ENCODE data around the gene TEAD2.

TEAD2 gene

GRCh38 chr19:49343123-49343522 is 19.1 kb downstream of the TEAD2 start:
- Histone ChIP-seq H3K79me2 (ENCODE audit: insufficient read depth, low read length) (no peaks in the 10 kb centered on the region), H3K36me3 (ENCODE audit: insufficient read depth, low read length) (no peaks in the 10 kb centered on the region), H3K27me3 (ENCODE audit: insufficient read depth, low read length, poor library complexity, severe bottlenecking) (no peaks in the 10 kb centered on the region), H3K9me3 (ENCODE audit: insufficient read depth, low read depth, low read length) (no peaks in the 10 kb centered on the region), H3K9ac (ENCODE audit: low read depth, low read length, poor library complexity, severe bottlenecking) (no peak overlapping the region), H3K9me2 (replicated peaks; ENCODE audit: low read depth, low read length) (no peaks in the 10 kb centered on the region), H3K4me1 (ENCODE audit: insufficient read depth, low read length, poor library complexity, severe bottlenecking) (peaks cover 17% of the 10 kb centered on the region), H2AFZ (ENCODE audit: low read length) (no peak overlapping the region), H4K20me1 (ENCODE audit: insufficient read depth, low read length, poor library complexity, severe bottlenecking) (no peaks in the 10 kb centered on the region), H3K4me2 (ENCODE audit: low read depth, low read length, poor library complexity, severe bottlenecking) (no peak overlapping the region), H3F3A (ENCODE audit: low read depth) (0 out of 2 replicates have a peak, but pooled peaks cover 5% of the 10 kb centered on the region), H3K4me3 (ENCODE audit: low read length, poor library complexity, severe bottlenecking) (no peak overlapping the region)
- TF ChIP-seq EZH2phosphoT487 (IDR thresholded peaks at IDR 0.05; ENCODE audit: borderline replicate concordance), result no peak
- TF ChIP-seq, protein P1, sequence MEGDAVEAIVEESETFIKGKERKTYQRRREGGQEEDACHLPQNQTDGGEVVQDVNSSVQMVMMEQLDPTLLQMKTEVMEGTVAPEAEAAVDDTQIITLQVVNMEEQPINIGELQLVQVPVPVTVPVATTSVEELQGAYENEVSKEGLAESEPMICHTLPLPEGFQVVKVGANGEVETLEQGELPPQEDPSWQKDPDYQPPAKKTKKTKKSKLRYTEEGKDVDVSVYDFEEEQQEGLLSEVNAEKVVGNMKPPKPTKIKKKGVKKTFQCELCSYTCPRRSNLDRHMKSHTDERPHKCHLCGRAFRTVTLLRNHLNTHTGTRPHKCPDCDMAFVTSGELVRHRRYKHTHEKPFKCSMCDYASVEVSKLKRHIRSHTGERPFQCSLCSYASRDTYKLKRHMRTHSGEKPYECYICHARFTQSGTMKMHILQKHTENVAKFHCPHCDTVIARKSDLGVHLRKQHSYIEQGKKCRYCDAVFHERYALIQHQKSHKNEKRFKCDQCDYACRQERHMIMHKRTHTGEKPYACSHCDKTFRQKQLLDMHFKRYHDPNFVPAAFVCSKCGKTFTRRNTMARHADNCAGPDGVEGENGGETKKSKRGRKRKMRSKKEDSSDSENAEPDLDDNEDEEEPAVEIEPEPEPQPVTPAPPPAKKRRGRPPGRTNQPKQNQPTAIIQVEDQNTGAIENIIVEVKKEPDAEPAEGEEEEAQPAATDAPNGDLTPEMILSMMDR (conservative IDR thresholded peaks at IDR 0.05; ENCODE audit: low read length), result no peak

DNA sequence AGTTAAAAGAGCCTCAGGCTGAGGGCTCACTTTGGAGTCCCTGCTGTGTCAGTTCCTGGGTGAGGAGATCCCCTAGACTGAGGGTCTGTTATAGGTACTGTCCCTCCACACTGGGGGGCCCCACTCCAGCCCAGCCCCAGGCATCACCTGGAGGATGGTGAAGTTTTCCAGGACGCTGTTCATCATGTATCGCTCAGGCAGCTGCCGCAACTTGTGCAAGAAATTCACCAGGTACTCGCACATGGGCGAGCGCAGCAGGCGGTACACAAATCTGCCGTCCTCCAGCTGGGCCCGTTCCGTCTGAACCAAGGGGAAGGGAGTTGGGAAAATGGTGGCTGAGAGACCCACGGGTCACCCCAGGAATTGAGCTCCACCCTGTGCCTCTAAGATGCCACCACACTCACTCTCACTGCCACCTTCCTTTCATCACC is 19.9 kb downstream of the TEAD2 start:
- no peak overlapping the region for H3K4me2 ChIP-seq (ENCODE audit: low read depth, low read length, poor library complexity, severe bottlenecking)
- H4K20me1 ChIP-seq (ENCODE audit: insufficient read depth, low read length, poor library complexity, severe bottlenecking), result no peaks in the 10 kb centered on the region
- no peak for TF ChIP-seq EZH2phosphoT487 (IDR thresholded peaks at IDR 0.05; ENCODE audit: borderline replicate concordance)
- TF ChIP-seq, protein P1 (conservative IDR thresholded peaks at IDR 0.05; ENCODE audit: low read length), result no peak
- no peaks in the 10 kb centered on the region for H3K36me3 ChIP-seq (ENCODE audit: insufficient read depth, low read length)
- no peak overlapping the region for H3K4me3 ChIP-seq (ENCODE audit: low read length, poor library complexity, severe bottlenecking)
- H3K27me3 ChIP-seq (ENCODE audit: insufficient read depth, low read length, poor library complexity, severe bottlenecking), result no peaks in the 10 kb centered on the region
- no peaks in the 10 kb centered on the region for H3K79me2 ChIP-seq (ENCODE audit: insufficient read depth, low read length)
- H3F3A ChIP-seq (ENCODE audit: low read depth), result 0 out of 2 replicates have a peak, but pooled peaks cover 5% of the 10 kb centered on the region
- no peak overlapping the region for H2AFZ ChIP-seq (ENCODE audit: low read length)
- H3K9ac ChIP-seq (ENCODE audit: low read depth, low read length, poor library complexity, severe bottlenecking), result no peak overlapping the region
- H3K9me3 ChIP-seq (ENCODE audit: insufficient read depth, low read depth, low read length), result no peaks in the 10 kb centered on the region
- no peaks in the 10 kb centered on the region for H3K9me2 ChIP-seq (replicated peaks; ENCODE audit: low read depth, low read length)
- peaks cover 17% of the 10 kb centered on the region for H3K4me1 ChIP-seq (ENCODE audit: insufficient read depth, low read length, poor library complexity, severe bottlenecking)

- peaks cover 6% of the 10 kb centered on the region; the same call in 1 of the 2 replicates for H3K79me2 ChIP-seq (ENCODE audit: insufficient read depth, low read length)
- H2AFZ ChIP-seq (ENCODE audit: low read length), result no peak overlapping the region
- peak overlapping the region; percentile 61 for H3K4me2 ChIP-seq (ENCODE audit: low read depth, low read length, poor library complexity, severe bottlenecking)
- no peak overlapping the region for H3K9ac ChIP-seq (ENCODE audit: low read depth, low read length, poor library complexity, severe bottlenecking)
- H3K27me3 ChIP-seq (ENCODE audit: insufficient read depth, low read length, poor library complexity, severe bottlenecking), result no peaks in the 10 kb centered on the region
- 0 out of 2 replicates have a peak, but pooled peaks cover 5% of the 10 kb centered on the region for H3F3A ChIP-seq (ENCODE audit: low read depth)
- H3K9me3 ChIP-seq (ENCODE audit: insufficient read depth, low read depth, low read length), result no peaks in the 10 kb centered on the region
- no peaks in the 10 kb centered on the region for H3K36me3 ChIP-seq (ENCODE audit: insufficient read depth, low read length)
- H3K9me2 ChIP-seq (replicated peaks; ENCODE audit: low read depth, low read length), result no peaks in the 10 kb centered on the region
- H4K20me1 ChIP-seq (ENCODE audit: insufficient read depth, low read length, poor library complexity, severe bottlenecking), result no peaks in the 10 kb centered on the region
- no peak for TF ChIP-seq EZH2phosphoT487 (IDR thresholded peaks at IDR 0.05; ENCODE audit: borderline replicate concordance)
- TF ChIP-seq, protein P1 (conservative IDR thresholded peaks at IDR 0.05; ENCODE audit: low read length), result no peak
- H3K4me3 ChIP-seq (ENCODE audit: low read length, poor library complexity, severe bottlenecking), result peak overlapping the region; percentile 35
- peaks cover 17% of the 10 kb centered on the region for H3K4me1 ChIP-seq (ENCODE audit: insufficient read depth, low read length, poor library complexity, severe bottlenecking)
Measured at GRCh38 chr19:49340865-49341718, 21.1 kb downstream of the TEAD2 start.
